ENCODE measurements around the gene PPAN. TPM values are rescaled to one million over a fixed set of nuclear protein-coding genes. Genes with fewer than 3 reads are reported as not detected.

Gene PPAN
- total RNA-seq, result not detected

GRCh38 chr19:10106100-10106936, at the start of gene PPAN:
PPAN (plus strand) TSS chr19:10106362; CDS start chr19:10106395, 33 bp downstream.
- Histone ChIP-seq H3K27ac (peak within 1 kb of the TSS; percentile 60 to 69), H3K9me3 (no peaks in the 10 kb centered on the region), H3K4me1 (peaks cover 3 to 7% of the 10 kb centered on the region in 2 donors), H3K27me3 (no peaks in the 10 kb centered on the region), H3K36me3 (peaks cover 38 to 40% of the 10 kb centered on the region in 2 donors), H3K4me3 (peak within 1 kb of the TSS; percentile 69 to 88)
- DNase-seq (ENCODE audit: low spot score in 2 of 2), result peak; percentile 91 to 98
- TF ChIP-seq CTCF (IDR thresholded peaks at IDR 0.05), result no peak
- intact Hi-C loops (cut with DNase I), result loop anchor here (1.0 to 10.0 kb wide), 2 partner anchors 13 to 172 kb away; partner anchors contain the start of genes EIF3G and OLFM2

GRCh38 chr19:10061717-10062310, 44.3 kb upstream of the PPAN start:
- intact Hi-C loops (cut with DNase I), result no loop called here
- H3K9me3 ChIP-seq, result no peaks in the 10 kb centered on the region
- DNase-seq (ENCODE audit: low spot score in 2 of 2), result no peak
- TF ChIP-seq CTCF (IDR thresholded peaks at IDR 0.05), result no peak
- no peak overlapping the region for H3K4me3 ChIP-seq
- no peak overlapping the region for H3K27ac ChIP-seq
- no peaks in the 10 kb centered on the region for H3K27me3 ChIP-seq
- no peaks in the 10 kb centered on the region for H3K4me1 ChIP-seq
- no peaks in the 10 kb centered on the region for H3K36me3 ChIP-seq

- no peaks in the 10 kb centered on the region for H3K36me3 ChIP-seq
- intact Hi-C loops (cut with DNase I), result no loop called here
- TF ChIP-seq CTCF (IDR thresholded peaks at IDR 0.05), result no peak
- H3K27ac ChIP-seq, result no peak overlapping the region
- H3K4me1 ChIP-seq, result no peaks in the 10 kb centered on the region
- H3K27me3 ChIP-seq, result no peaks in the 10 kb centered on the region
- H3K9me3 ChIP-seq, result no peaks in the 10 kb centered on the region
- no peak for DNase-seq (ENCODE audit: low spot score in 2 of 2)
- H3K4me3 ChIP-seq, result no peak overlapping the region
Measured at GRCh38 chr19:10068205-10068604, 38.0 kb upstream of the PPAN start.

GRCh38 chr19:10069046-10069445, 37.1 kb upstream of the PPAN start:
- H3K36me3 ChIP-seq, result no peaks in the 10 kb centered on the region
- no peaks in the 10 kb centered on the region for H3K27me3 ChIP-seq
- intact Hi-C loops (cut with DNase I), result no loop called here
- no peak for DNase-seq (ENCODE audit: low spot score in 2 of 2)
- H3K9me3 ChIP-seq, result no peaks in the 10 kb centered on the region
- no peak for TF ChIP-seq CTCF (IDR thresholded peaks at IDR 0.05)
- H3K4me3 ChIP-seq, result no peak overlapping the region
- H3K4me1 ChIP-seq, result no peaks in the 10 kb centered on the region
- H3K27ac ChIP-seq, result no peak overlapping the region

DNA sequence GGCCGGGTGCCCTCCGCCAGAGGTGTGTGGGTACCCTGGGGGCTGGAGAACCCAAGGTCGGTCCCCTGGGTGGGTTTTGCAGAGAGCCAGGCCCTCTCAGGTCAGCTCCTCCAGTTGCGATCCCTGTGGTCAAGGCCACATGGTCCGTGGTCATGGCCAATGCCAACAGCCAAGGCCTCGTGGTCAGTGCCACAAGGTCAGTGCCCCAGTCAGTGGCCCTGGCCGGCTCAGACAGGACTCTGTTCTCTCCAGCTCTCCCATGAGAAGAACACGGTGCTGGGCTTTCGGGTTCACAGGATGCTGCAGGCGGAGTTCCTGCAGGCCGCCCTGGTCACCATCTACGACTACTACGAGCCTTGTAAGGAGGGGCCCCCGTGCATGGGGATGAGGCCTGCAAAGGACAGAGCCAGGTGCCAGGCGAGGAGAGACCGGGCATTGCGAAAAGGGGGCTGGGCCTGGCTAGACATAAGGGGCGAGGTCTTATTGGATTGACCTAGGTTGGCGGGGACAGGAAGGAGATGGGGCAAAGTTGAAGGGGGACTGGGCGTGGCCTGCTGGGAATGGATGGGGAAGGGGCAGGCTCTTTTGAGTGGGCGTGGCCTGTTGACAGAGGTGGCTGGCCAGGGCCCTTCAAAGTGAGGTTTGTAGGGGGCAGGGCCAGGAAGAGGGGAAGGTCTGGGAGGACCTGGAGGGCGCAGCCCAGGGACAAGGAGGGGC, 35.3 kb upstream of the PPAN start:
- intact Hi-C loops (cut with DNase I), result no loop called here
- no peak for TF ChIP-seq CTCF (IDR thresholded peaks at IDR 0.05)
- Histone ChIP-seq H3K27ac (no peak overlapping the region), H3K27me3 (no peaks in the 10 kb centered on the region), H3K9me3 (peaks cover 0 to 4% of the 10 kb centered on the region in 2 donors), H3K36me3 (no peaks in the 10 kb centered on the region), H3K4me3 (no peak overlapping the region), H3K4me1 (no peaks in the 10 kb centered on the region)
- no peak for DNase-seq (ENCODE audit: low spot score in 2 of 2)

Data from ascending aorta (tissue), 2 donors.